PC-3 (cell line): ENCODE data around the gene FAR2.

Experiments
- CTCF ChIP-seq: fragments of 300-600 bp; sonication (generic); conservative IDR thresholded peaks from 2 replicates; pipeline ENCODE4 v1.5.1; 2017; ENCODE audit warnings: antibody characterized with exemption, low read depth, mild to moderate bottlenecking, low read length
- EZH2 ChIP-seq: fragments of 300-600 bp; sonication (generic); IDR thresholded peaks from one replicate; pipeline ENCODE4 v1.6.1; 2017; ENCODE audit warnings: antibody characterized with exemption, mild to moderate bottlenecking, low read length; ENCODE audit not compliant: unreplicated experiment

- no peak for TF ChIP-seq CTCF
- no peak for TF ChIP-seq EZH2
Observed at GRCh38 chr12:29149691-29150281, 708 bp downstream of the FAR2 start.
